GM12872 (cell line): ENCODE results near the gene SNX18.

Experiments used
- CTCF ChIP-seq: IDR thresholded peaks from 3 replicates; pipeline ENCODE4 v1.5.1; 2011; ENCODE audit warnings: low read depth, mild to moderate bottlenecking, low read length, moderate library complexity; ENCODE audit not compliant: insufficient read depth

SNX18 gene

GRCh38 chr5:54545796-54546195 is 28.2 kb downstream of the SNX18 start:
- no peak for TF ChIP-seq CTCF

GRCh38 chr5:54547711-54548250 is 30.2 kb downstream of the SNX18 start:
- TF ChIP-seq CTCF = no peak

GRCh38 chr5:54548565-54548964 is 31.0 kb downstream of the SNX18 start:
- no peak for TF ChIP-seq CTCF

- no peak for TF ChIP-seq CTCF
Measured at GRCh38 chr5:54551292-54551691, 33.7 kb downstream of the SNX18 start.

GRCh38 chr5:54551926-54552325 is 34.4 kb downstream of the SNX18 start:
- TF ChIP-seq CTCF = no peak

- no peak for TF ChIP-seq CTCF
Measured at GRCh38 chr5:54552446-54552845, 34.9 kb downstream of the SNX18 start.

GRCh38 chr5:54553659-54554207 is 36.2 kb downstream of the SNX18 start:
- no peak for TF ChIP-seq CTCF

- no peak for TF ChIP-seq CTCF
Measured at GRCh38 chr5:54556141-54556540, 38.6 kb downstream of the SNX18 start.
